Smooth muscle cell (in vitro differentiated cells): ENCODE measurements around the gene BASP1. TPM values are rescaled to one million over a fixed set of nuclear protein-coding genes. Genes with fewer than 3 reads are reported as not detected.

Experiments
- DNase-seq: peaks from one replicate; lab custom pipeline; 2025; ENCODE audit not compliant: unreplicated experiment; lab: John Stamatoyannopoulos, UW
- H2AFZ ChIP-seq: fragments of 200-600 bp; sonication (generic); 2 replicates; pipeline ENCODE4 v1.6.0; 2016; ENCODE audit warnings: antibody characterized with exemption, low read depth, mild to moderate bottlenecking
- H3F3A ChIP-seq: fragments of 200-600 bp; sonication (generic); 2 replicates; pipeline ENCODE4 v1.6.0; 2017; ENCODE audit warnings: antibody characterized with exemption, low read depth
- H3K27ac ChIP-seq: fragments of 200-600 bp; sonication (generic); 2 replicates; pipeline ENCODE4 v1.5.1; 2016; ENCODE audit warnings: low read depth, mild to moderate bottlenecking
- H3K27me3 ChIP-seq: fragments of 200-600 bp; sonication (generic); 2 replicates; pipeline ENCODE4 v1.6.1; 2016; ENCODE audit warnings: low read depth, mild to moderate bottlenecking
- H3K36me3 ChIP-seq: fragments of 200-600 bp; sonication (generic); 2 replicates; pipeline ENCODE4 v1.5.1; 2016; ENCODE audit warnings: low read depth
- H3K4me1 ChIP-seq: fragments of 200-600 bp; sonication (generic); 2 replicates; pipeline ENCODE4 v1.5.1; 2016; ENCODE audit warnings: low read depth
- H3K4me2 ChIP-seq: fragments of 200-600 bp; sonication (generic); 2 replicates; pipeline ENCODE4 v1.6.0; 2016; ENCODE audit warnings: mild to moderate bottlenecking
- H3K4me3 ChIP-seq: fragments of 200-600 bp; sonication (generic); 2 replicates; pipeline ENCODE4 v1.5.1; 2016; ENCODE audit warnings: mild to moderate bottlenecking
- H3K79me2 ChIP-seq: fragments of 200-600 bp; sonication (generic); 2 replicates; pipeline ENCODE4 v1.6.0; 2016; ENCODE audit warnings: low read depth, mild to moderate bottlenecking
- H3K9ac ChIP-seq: fragments of 200-600 bp; sonication (generic); 2 replicates; pipeline ENCODE4 v1.6.0; 2016; ENCODE audit warnings: low read depth
- H3K9me3 ChIP-seq: fragments of 200-600 bp; sonication (generic); replicated peaks from 2 replicates; pipeline ENCODE4 v1.5.1; 2016; ENCODE audit warnings: low read depth
- H4K20me1 ChIP-seq: fragments of 200-600 bp; sonication (generic); 2 replicates; pipeline ENCODE4 v1.6.0; 2016; ENCODE audit warnings: low read depth
- WGBS: methylation state at CpG from one replicate; pipeline ENCODE4 v1.1.7; 2016; ENCODE audit warnings: low lambda C conversion rate; 5-methylcytosine and 5-hydroxymethylcytosine counted together
- polyA plus RNA-seq: library from polyadenylated mRNA; unstranded; fragments of >200 nt; fragmentation: Nextera tagmentation; extraction: Ambion mirVana; gene quantifications from 2 replicates; pipeline ENCODE4 v1.2.1, GENCODE V29; 2016
- total RNA-seq: library from RNA; depleted of rRNA; stranded (reverse); fragments of >200 nt; gene quantifications from 2 replicates; pipeline ENCODE4 v1.2.3, GENCODE V29; 2014
- TF ChIP-seq, protein P1 (sequence below): fragments of 200-600 bp; sonication (generic); IDR thresholded peaks from 2 replicates; pipeline ENCODE4 v1.5.1; 2017; ENCODE audit warnings: borderline replicate concordance, mild to moderate bottlenecking, antibody characterized with exemption; ENCODE audit not compliant: insufficient read depth, poor library complexity, severe bottlenecking

BASP1 gene, protein sequence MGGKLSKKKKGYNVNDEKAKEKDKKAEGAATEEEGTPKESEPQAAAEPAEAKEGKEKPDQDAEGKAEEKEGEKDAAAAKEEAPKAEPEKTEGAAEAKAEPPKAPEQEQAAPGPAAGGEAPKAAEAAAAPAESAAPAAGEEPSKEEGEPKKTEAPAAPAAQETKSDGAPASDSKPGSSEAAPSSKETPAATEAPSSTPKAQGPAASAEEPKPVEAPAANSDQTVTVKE
- total RNA-seq = 194 and 196 TPM in 2 replicates
- 292 and 304 TPM in 2 replicates for polyA plus RNA-seq

DNA sequence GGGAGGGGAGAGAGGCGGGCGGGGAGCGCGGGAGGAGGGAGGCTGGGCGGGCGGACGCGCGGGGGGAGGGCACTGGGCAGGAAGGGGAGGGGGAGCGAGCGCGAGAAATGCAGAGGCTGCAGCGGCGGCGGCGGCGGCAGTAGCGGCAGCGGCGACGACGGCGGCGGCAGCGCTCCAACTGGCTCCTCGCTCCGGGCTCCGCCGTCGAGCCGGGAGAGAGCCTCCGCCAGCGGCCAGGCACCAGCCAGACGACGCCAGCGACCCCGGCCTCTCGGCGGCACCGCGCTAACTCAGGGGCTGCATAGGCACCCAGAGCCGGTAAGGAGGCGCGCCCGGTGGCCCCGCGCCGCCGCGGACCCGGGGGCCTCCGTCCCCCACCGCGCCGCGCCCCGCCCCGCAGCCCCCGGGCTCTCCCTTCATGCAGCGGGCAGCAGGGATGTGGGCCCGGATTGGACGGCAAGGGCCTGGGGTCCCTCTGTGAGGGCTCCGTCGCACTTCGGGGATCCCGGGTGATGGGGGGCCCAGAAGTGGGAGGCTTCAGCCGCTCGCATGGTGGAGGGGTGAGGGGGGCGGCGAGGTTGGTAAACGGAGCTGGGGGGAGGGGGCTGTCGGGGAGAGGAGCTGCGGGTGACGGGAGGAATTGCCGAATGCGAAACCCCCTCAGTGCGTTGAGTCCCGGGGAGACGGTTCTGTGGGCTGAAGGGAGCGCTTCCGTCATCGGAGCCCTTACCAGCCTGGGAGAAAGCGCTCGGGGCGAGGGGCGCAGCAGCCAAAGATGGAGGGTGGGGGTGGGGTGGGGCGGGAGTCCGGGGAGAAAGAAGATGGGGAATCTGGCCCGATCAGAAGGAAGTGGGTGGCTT is at the start of gene BASP1:
Gene BASP1 (plus strand): TSS at position 139 of the 860 bp plus-strand sequence. CDS start 57,586 bp downstream, outside the sequence.
- TF ChIP-seq, protein P1, sequence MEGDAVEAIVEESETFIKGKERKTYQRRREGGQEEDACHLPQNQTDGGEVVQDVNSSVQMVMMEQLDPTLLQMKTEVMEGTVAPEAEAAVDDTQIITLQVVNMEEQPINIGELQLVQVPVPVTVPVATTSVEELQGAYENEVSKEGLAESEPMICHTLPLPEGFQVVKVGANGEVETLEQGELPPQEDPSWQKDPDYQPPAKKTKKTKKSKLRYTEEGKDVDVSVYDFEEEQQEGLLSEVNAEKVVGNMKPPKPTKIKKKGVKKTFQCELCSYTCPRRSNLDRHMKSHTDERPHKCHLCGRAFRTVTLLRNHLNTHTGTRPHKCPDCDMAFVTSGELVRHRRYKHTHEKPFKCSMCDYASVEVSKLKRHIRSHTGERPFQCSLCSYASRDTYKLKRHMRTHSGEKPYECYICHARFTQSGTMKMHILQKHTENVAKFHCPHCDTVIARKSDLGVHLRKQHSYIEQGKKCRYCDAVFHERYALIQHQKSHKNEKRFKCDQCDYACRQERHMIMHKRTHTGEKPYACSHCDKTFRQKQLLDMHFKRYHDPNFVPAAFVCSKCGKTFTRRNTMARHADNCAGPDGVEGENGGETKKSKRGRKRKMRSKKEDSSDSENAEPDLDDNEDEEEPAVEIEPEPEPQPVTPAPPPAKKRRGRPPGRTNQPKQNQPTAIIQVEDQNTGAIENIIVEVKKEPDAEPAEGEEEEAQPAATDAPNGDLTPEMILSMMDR = no peak
- WGBS = 0% methylated on average over 8 of the region's 89 CpGs
- Histone ChIP-seq H3K4me2 (peak within 1 kb of the TSS; percentile 90), H4K20me1 (peaks cover 40% of the 10 kb centered on the region), H3K9me3 (no peaks in the 10 kb centered on the region), H2AFZ (peak within 1 kb of the TSS; percentile 72), H3K4me1 (peaks cover 57% of the 10 kb centered on the region), H3K79me2 (peaks cover 54% of the 10 kb centered on the region), H3F3A (peaks cover 14% of the 10 kb centered on the region), H3K4me3 (peak within 1 kb of the TSS; percentile 81), H3K27ac (peak within 1 kb of the TSS; percentile 94), H3K9ac (peak within 1 kb of the TSS; percentile 97), H3K27me3 (no peaks in the 10 kb centered on the region), H3K36me3 (no peaks in the 10 kb centered on the region)
- DNase-seq = peak; percentile 70

DNA sequence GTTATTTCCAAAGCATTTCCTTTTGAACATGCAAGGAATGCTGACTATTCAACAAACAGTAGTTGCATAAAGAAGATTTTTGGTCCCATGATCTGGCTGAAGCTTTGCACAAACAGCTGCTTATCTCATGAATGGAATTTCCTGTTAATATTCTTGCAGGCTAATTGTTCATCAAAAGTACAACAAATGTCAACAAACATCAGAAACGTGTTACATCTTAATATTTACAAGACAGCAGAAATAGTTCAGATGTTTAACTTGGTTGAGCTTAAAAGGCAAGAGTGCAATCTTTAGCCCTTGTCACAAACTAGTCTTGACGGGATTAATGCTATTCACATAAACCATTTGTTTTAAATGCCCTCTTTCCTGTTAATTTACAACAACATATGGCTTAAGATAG is 47.9 kb upstream of the BASP1 start:
- DNase-seq = no peak
- Histone ChIP-seq H3K4me3 (no peak overlapping the region), H3K4me1 (peaks cover 19% of the 10 kb centered on the region), H2AFZ (peak overlapping the region; percentile 15), H4K20me1 (no peaks in the 10 kb centered on the region), H3K27ac (peak overlapping the region; percentile 38), H3F3A (no peaks in the 10 kb centered on the region), H3K36me3 (no peaks in the 10 kb centered on the region), H3K79me2 (no peaks in the 10 kb centered on the region), H3K4me2 (peak overlapping the region; percentile 25), H3K9me3 (no peaks in the 10 kb centered on the region), H3K27me3 (no peaks in the 10 kb centered on the region), H3K9ac (no peak overlapping the region)
- TF ChIP-seq, protein P1 = no peak
- 5% methylated on average over 2 of the region's 2 CpGs for WGBS

DNA sequence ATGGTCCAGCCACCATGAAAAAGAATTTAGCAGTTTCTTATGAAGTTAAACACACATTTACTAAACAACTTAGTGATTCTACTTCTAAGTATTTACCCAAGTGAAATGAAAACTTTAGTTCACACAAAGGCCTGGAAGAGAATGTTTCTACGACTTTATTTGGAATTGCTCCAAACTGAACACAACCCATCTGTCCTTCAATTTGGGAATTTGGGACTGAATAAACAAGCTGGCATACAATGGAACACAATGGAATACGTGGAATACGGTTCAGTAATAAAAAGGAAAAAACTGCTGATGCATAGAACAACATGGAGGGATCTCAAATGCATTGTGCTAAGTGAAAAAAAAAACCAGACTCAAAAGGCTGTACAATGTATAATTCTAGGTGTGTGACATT is 44.6 kb upstream of the BASP1 start:
- H3K27ac ChIP-seq = no peak overlapping the region
- WGBS = 95% methylated on average over 3 of the region's 3 CpGs

More for the DNA sequence above, 44.6 kb upstream of the BASP1 start:
- no peaks in the 10 kb centered on the region for H4K20me1 ChIP-seq
- H3K36me3 ChIP-seq = no peaks in the 10 kb centered on the region
- H3K4me3 ChIP-seq = no peak overlapping the region
- H3K9me3 ChIP-seq = no peaks in the 10 kb centered on the region
- no peak for DNase-seq
- no peaks in the 10 kb centered on the region for H3K79me2 ChIP-seq
- H3K9ac ChIP-seq = no peak overlapping the region
- H3K4me2 ChIP-seq = no peak overlapping the region
- peaks cover 13% of the 10 kb centered on the region for H3K4me1 ChIP-seq
- no peaks in the 10 kb centered on the region for H3F3A ChIP-seq
- TF ChIP-seq, protein P1 = no peak
- no peak overlapping the region for H2AFZ ChIP-seq
- no peaks in the 10 kb centered on the region for H3K27me3 ChIP-seq
